HepG2 (cell line): ENCODE data around the gene ETF1. TPM values are rescaled to one million over a fixed set of nuclear protein-coding genes. Genes with fewer than 3 reads are reported as not detected.

ENCODE experiments used
- ATAC-seq: fragments of 200-7000 bp; cut with Tn5 transposase; 3 replicates; pipeline ENCODE4 v1.9.1; 2020; ENCODE audit warnings: mild to moderate bottlenecking, moderate library complexity
- BruUV-seq: library from RNA; stranded (reverse); fragments of 400-500 nt; replicated peaks from 2 replicates; lab custom pipeline; 2021; lab: Mats Ljungman, UMichigan
- CTCF ChIA-PET: fragments of 300-600 bp; formaldehyde crosslinking; extraction: SDS; loops from one replicate; lab custom pipeline; 2021; ENCODE audit warnings: low total read pairs, inconsistent platforms, low intra/inter-chr PET ratio; lab: Yijun Ruan, JAX
- POLR2A ChIA-PET: fragments of 350-600 bp; sonication (Branson Sonifier 250); formaldehyde crosslinking; loops from one replicate; lab custom pipeline; 2020; ENCODE audit warnings: antibody characterized with exemption, inconsistent platforms; lab: Yijun Ruan, JAX
- DNase-seq: peaks from one replicate; pipeline ENCODE4 v3.0.0-alpha.2; 2015; ENCODE audit warnings: low spot score
- FAIRE-seq: peaks from 3 replicates; lab custom pipeline; 2011; peaks lifted over from hg19 to GRCh38; lab: Jason Lieb, UNC
- H2AFZ ChIP-seq: one replicate; pipeline ENCODE4 v1.6.1; 2011; ENCODE audit warnings: low read length, inconsistent platforms
- H3K27ac ChIP-seq: fragments of 300-600 bp; 3 replicates; pipeline ENCODE4 v1.8.0; 2011; ENCODE audit warnings: mixed run types, mild to moderate bottlenecking, mixed read lengths, low read length, inconsistent platforms; ENCODE audit not compliant: insufficient read depth; ENCODE audit errors: extremely low read length
- H3K27me3 ChIP-seq, 2 experiments: fragments of 200-600 bp in 1 of 2; 2 replicates in 1 of 2; 3 replicates in 1 of 2; pipeline versions ENCODE4 v1.6.0 to v1.8.0; 2011; ENCODE audit warnings: low read length in 2 of 2, mild to moderate bottlenecking in 2 of 2, moderate library complexity in 2 of 2, inconsistent platforms in 1 of 2; ENCODE audit not compliant: insufficient read depth in 2 of 2, control insufficient read depth in 1 of 2
- H3K36me3 ChIP-seq, 2 experiments: fragments of 200-600 bp in 1 of 2; replicated peaks in 1 of 2; 2 replicates in 1 of 2; 3 replicates in 1 of 2; pipeline versions ENCODE4 v1.5.1 to v1.8.0; 2011; ENCODE audit warnings: low read length in 2 of 2, inconsistent platforms in 1 of 2; ENCODE audit not compliant: insufficient read depth in 2 of 2, control insufficient read depth in 1 of 2
- H3K4me1 ChIP-seq: 2 replicates; pipeline ENCODE4 v1.5.1; 2012; ENCODE audit warnings: low read length, inconsistent platforms; ENCODE audit not compliant: insufficient read depth
- H3K4me2 ChIP-seq: 2 replicates; pipeline ENCODE4 v1.6.0; 2011; ENCODE audit warnings: low read depth, low read length, inconsistent platforms
- H3K4me3 ChIP-seq, 3 experiments: fragments of 200-600 bp in 1 of 3; sonication (generic), shearing (Covaris generic) in 1 of 3; replicated peaks in 1 of 3; 2 replicates each; pipeline ENCODE4 v1.5.1; 2011 to 2016; ENCODE audit warnings: low read length in 3 of 3, inconsistent platforms in 2 of 3, low read depth in 2 of 3, mild to moderate bottlenecking in 2 of 3, control low read depth in 1 of 3, mixed read lengths in 1 of 3; ENCODE audit not compliant: insufficient read depth in 1 of 3
- H3K79me2 ChIP-seq: one replicate; pipeline ENCODE4 v1.6.1; 2011; ENCODE audit warnings: low read length, inconsistent platforms; ENCODE audit not compliant: insufficient read depth
- H3K9ac ChIP-seq: 2 replicates; pipeline ENCODE4 v1.6.0; 2011; ENCODE audit warnings: mild to moderate bottlenecking, low read depth, low read length, inconsistent platforms; ENCODE audit not compliant: insufficient read depth
- H3K9me3 ChIP-seq: 2 replicates; pipeline ENCODE4 v1.5.1; 2012; ENCODE audit warnings: mild to moderate bottlenecking, low read length
- H4K20me1 ChIP-seq: 2 replicates; pipeline ENCODE4 v1.6.0; 2011; ENCODE audit warnings: inconsistent platforms, mild to moderate bottlenecking, low read length, moderate library complexity; ENCODE audit not compliant: insufficient read depth
- MAZ ChIP-seq, 2 experiments: sonication (generic) in 1 of 2; formaldehyde crosslinking in 1 of 2; IDR thresholded peaks; 2 replicates each; pipeline versions ENCODE4 v1.5.0 to v1.6.1; 2012 to 2020; ENCODE audit warnings: low read depth in 2 of 2, mild to moderate bottlenecking in 2 of 2, borderline replicate concordance in 1 of 2, improper control_type of control experiment in 1 of 2, low read length in 1 of 2, missing genetic modification reagents in 1 of 2, moderate library complexity in 1 of 2
- TEAD3 ChIP-seq: optimal IDR thresholded peaks from 2 replicates; pipeline ENCODE3; 2016; ENCODE audit warnings: borderline replicate concordance
- ZNF512B ChIP-seq: sonication (generic); formaldehyde crosslinking; IDR thresholded peaks from 2 replicates; pipeline ENCODE4 v1.5.1; 2020; ENCODE audit warnings: missing genetic modification reagents, mild to moderate bottlenecking, borderline replicate concordance
- ZNF629 ChIP-seq: sonication (generic); formaldehyde crosslinking; conservative IDR thresholded peaks from 2 replicates; pipeline ENCODE4 v1.5.0; 2020; ENCODE audit warnings: missing genetic modification reagents
- WGBS: methylation state at CpG from one replicate; pipeline ENCODE4 v1.1.6; 2017; ENCODE audit warnings: low lambda C conversion rate; 5-methylcytosine and 5-hydroxymethylcytosine counted together
- in situ Hi-C: cut with HindIII; loops from 2 replicates; pipeline ENCODE4 v1.10.0; 2017; ENCODE audit warnings: low pct_unique_long_range_greater_than_20kb; ENCODE audit not compliant: extremely low pct_ligation_motif_present
- intact Hi-C: fragments of 100-400 bp; cut with micrococcal nuclease; formaldehyde crosslinking; loops from one replicate; pipeline ENCODE4 v1.10.0; 2022; ENCODE audit not compliant: unreplicated experiment
- polyA plus RNA-seq, 8 experiments: library from polyadenylated mRNA; depleted of rRNA in 3 of 8; stranded (reverse) in 7 of 8; unstranded in 1 of 8; fragments of >200 nt; fragmentation: Illumina TruSeq in 4 of 8; extraction: Trizol in 4 of 8; gene quantifications; 2 replicates each; pipeline versions ENCODE4 v1.2.1 to v1.2.3, GENCODE V29; 2011 to 2016; ENCODE audit warnings: low read depth in 4 of 8, missing spikeins in 1 of 8, mixed read lengths in 1 of 8; ENCODE audit not compliant: insufficient read depth in 1 of 8
- total RNA-seq, 5 experiments: library from RNA; depleted of rRNA; stranded (reverse); fragments of >200 nt; fragmentation: Illumina TruSeq; extraction: Trizol; gene quantifications; 2 replicates each; pipeline ENCODE4 v1.2.3, GENCODE V29; 2016; ENCODE audit warnings: low read depth in 1 of 5

Gene ETF1
- total and polyA plus RNA-seq, 2 of the 13 experiments (the other 11 are each of a cell fraction or from before 2014, with no cell fraction given), result 52.1 to 184 TPM

GRCh38 chr5:138580001-138580400 lies 37.0 kb upstream of the ETF1 start:
- no peak overlapping the region for H3K4me2 ChIP-seq
- no peak overlapping the region for H3K4me3 ChIP-seq
- no peak for ATAC-seq
- TF ChIP-seq ZNF629 (CRISPR knock-in tag) (peak; percentile 55; the same call in 1 of the 2 replicates), MAZ (IDR thresholded peaks at IDR 0.05; ENCODE audit: borderline replicate concordance, low read depth, low read length) (no peak), MAZ (CRISPR knock-in tag; IDR thresholded peaks at IDR 0.05; ENCODE audit: low read depth) (no peak)
- TF ChIP-seq, all 625 proteins: peak for 1
- peaks cover 3% of the 10 kb centered on the region for H3K79me2 ChIP-seq
- H4K20me1 ChIP-seq, result no peaks in the 10 kb centered on the region
- no peak overlapping the region for H3K9ac ChIP-seq
- no peaks in the 10 kb centered on the region; a peak in 1 of 5 replicates for H3K27me3 ChIP-seq
- WGBS, result 75% methylated on average over 2 of the region's 2 CpGs
- no peaks in the 10 kb centered on the region for H3K9me3 ChIP-seq
- DNase-seq (no peak), FAIRE-seq (no peak)
- in situ Hi-C loops, result no loop called here
- no peak overlapping the region for H3K27ac ChIP-seq
- H3K4me1 ChIP-seq, result peaks cover 30% of the 10 kb centered on the region
- ChIA-PET CTCF (interaction anchor here (0.6 kb wide), 1 partner anchor 701 kb away, joined by 3 read pairs; no protein-coding TSS in a partner anchor), POLR2A (interaction anchor here (1.0 to 1.2 kb wide), 3 partner anchors 145 to 693 kb away, joined by 3 to 5 read pairs (median 5); no protein-coding TSS in a partner anchor)
- no TSS peak for BruUV-seq
- intact Hi-C loops, result no loop called here
- H3K36me3 ChIP-seq, result no peaks in the 10 kb centered on the region
- H2AFZ ChIP-seq, result no peak overlapping the region

GRCh38 chr5:138579517-138579863 lies 36.5 kb upstream of the ETF1 start:
- POLR2A ChIA-PET, result interaction anchor here (0.7 to 1.2 kb wide), 6 partner anchors 51 to 694 kb away, joined by 3 to 5 read pairs (median 4); no protein-coding TSS in a partner anchor
- Histone ChIP-seq H3K9me3 (no peaks in the 10 kb centered on the region), H4K20me1 (no peaks in the 10 kb centered on the region)
- peak; percentile 1 for TF ChIP-seq TEAD3
- no peak for TF ChIP-seq ZNF512B (CRISPR knock-in tag)
- TF ChIP-seq, all 625 proteins: peak for 1
- intact Hi-C loops (loop anchor here (1.0 to 10.0 kb wide), 2 partner anchors 175 to 684 kb away; partner anchors contain the start of gene CTNNA1), in situ Hi-C loops (no loop called here)
- WGBS, result 0% methylated on average over 2 of the region's 2 CpGs
- H3K27ac ChIP-seq, result no peak overlapping the region
- no peak for DNase-seq
- no peaks in the 10 kb centered on the region for H3K36me3 ChIP-seq
- CTCF ChIA-PET, result no interaction called here
- H3K4me1 ChIP-seq, result peaks cover 30% of the 10 kb centered on the region
- BruUV-seq, result no TSS peak
- H3K79me2 ChIP-seq, result peaks cover 8% of the 10 kb centered on the region
- H3K4me2 ChIP-seq, result peak overlapping the region; percentile 43
- H3K9ac ChIP-seq, result no peak overlapping the region
- ATAC-seq, result no peak
- H2AFZ ChIP-seq, result no peak overlapping the region
- no peak for FAIRE-seq
- no peaks in the 10 kb centered on the region; a peak in 1 of 5 replicates for H3K27me3 ChIP-seq
- no peak overlapping the region for H3K4me3 ChIP-seq
